Liver (tissue), 9 donors: ENCODE measurements around the gene TXN. TPM values are rescaled to one million over a fixed set of nuclear protein-coding genes. Genes with fewer than 3 reads are reported as not detected.

Source experiments
- DNase-seq: peaks from one replicate; pipeline ENCODE4 v3.0.0-alpha.2; 2017; ENCODE audit warnings: low spot score
- H3K27ac ChIP-seq, 2 donors: one replicate each; pipeline ENCODE4 v1.7.0; 2013; ENCODE audit warnings: inconsistent platforms in 2 of 2, low read length in 2 of 2, control low read depth in 1 of 2, low read depth in 1 of 2, mild to moderate bottlenecking in 1 of 2
- H3K27me3 ChIP-seq, 4 donors: one replicate each; pipeline versions ENCODE4 v1.6.1 to v1.7.0; 2013; ENCODE audit warnings: low read length in 3 of 4, inconsistent platforms in 1 of 4, mild to moderate bottlenecking in 1 of 4, moderate library complexity in 1 of 4; ENCODE audit not compliant: control insufficient read depth in 4 of 4, insufficient read depth in 4 of 4
- H3K36me3 ChIP-seq, 4 donors: one replicate each; pipeline versions ENCODE4 v1.6.1 to v1.7.0; 2013; ENCODE audit warnings: low read length in 3 of 4, mild to moderate bottlenecking in 3 of 4, low read depth in 1 of 4, moderate library complexity in 1 of 4; ENCODE audit not compliant: control insufficient read depth in 4 of 4, insufficient read depth in 3 of 4
- H3K4me1 ChIP-seq, 4 donors: one replicate each; pipeline versions ENCODE4 v1.6.1 to v1.7.0; 2013; ENCODE audit warnings: low read length in 3 of 4, mild to moderate bottlenecking in 3 of 4, moderate library complexity in 1 of 4; ENCODE audit not compliant: control insufficient read depth in 4 of 4, insufficient read depth in 4 of 4
- H3K4me3 ChIP-seq, 3 donors: one replicate each; pipeline versions ENCODE4 v1.6.1 to v1.7.0; 2013; ENCODE audit warnings: low read length in 3 of 3, control low read depth in 1 of 3, low read depth in 1 of 3, mild to moderate bottlenecking in 1 of 3
- H3K9ac ChIP-seq, 2 donors: one replicate each; pipeline ENCODE4 v1.7.0; 2013; ENCODE audit warnings: low read length in 2 of 2, mild to moderate bottlenecking in 2 of 2, moderate library complexity in 2 of 2, control low read depth in 1 of 2, low read depth in 1 of 2
- H3K9me3 ChIP-seq, 4 donors: one replicate each; pipeline versions ENCODE4 v1.6.1 to v1.7.0; 2013; ENCODE audit warnings: low read length in 3 of 4; ENCODE audit not compliant: control insufficient read depth in 4 of 4
- ATF3 ChIP-seq: IDR thresholded peaks from 2 replicates; pipeline ENCODE4 v1.6.1; 2016; ENCODE audit warnings: antibody characterized with exemption
- CTCF ChIP-seq: fragments of 150-350 bp; IDR thresholded peaks from 2 replicates; pipeline ENCODE4 v1.5.1; 2017; ENCODE audit warnings: improper control_type of control experiment, low read depth, low read length; ENCODE audit not compliant: missing input control
- EGR1 ChIP-seq, 2 donors: IDR thresholded peaks; 2 replicates each; pipeline ENCODE4 v1.6.1; 2016 to 2018; ENCODE audit warnings: antibody characterized with exemption in 2 of 2, low read depth in 2 of 2
- FOXA1 ChIP-seq: IDR thresholded peaks from 2 replicates; pipeline ENCODE4 v1.6.1; 2016; ENCODE audit warnings: antibody characterized with exemption
- FOXA2 ChIP-seq: IDR thresholded peaks from 2 replicates; pipeline ENCODE4 v1.6.1; 2016; ENCODE audit warnings: antibody characterized with exemption
- GABPA ChIP-seq, 2 donors: IDR thresholded peaks in 1 of 2; conservative IDR thresholded peaks in 1 of 2; 2 replicates each; pipeline ENCODE4 v1.6.1; 2016; ENCODE audit warnings: antibody characterized with exemption in 2 of 2, mild to moderate bottlenecking in 1 of 2, moderate library complexity in 1 of 2
- HNF4A ChIP-seq, 2 donors: conservative IDR thresholded peaks; 2 replicates each; pipeline ENCODE4 v1.6.1; 2016; ENCODE audit warnings: antibody characterized with exemption in 2 of 2, mild to moderate bottlenecking in 2 of 2
- HNF4G ChIP-seq: IDR thresholded peaks from 2 replicates; pipeline ENCODE4 v1.6.1; 2016; ENCODE audit warnings: antibody characterized with exemption
- JUND ChIP-seq, 2 donors: IDR thresholded peaks; 2 replicates each; pipeline ENCODE4 v1.6.1; 2016; ENCODE audit warnings: antibody characterized with exemption in 2 of 2
- MAX ChIP-seq: IDR thresholded peaks from 2 replicates; pipeline ENCODE4 v1.6.1; 2016; ENCODE audit warnings: antibody characterized with exemption
- NR2F2 ChIP-seq: IDR thresholded peaks from 2 replicates; pipeline ENCODE4 v1.6.1; 2016; ENCODE audit warnings: antibody characterized with exemption
- RAD21 ChIP-seq, 2 donors: IDR thresholded peaks; 2 replicates each; pipeline ENCODE4 v1.6.1; 2016; ENCODE audit warnings: antibody characterized with exemption in 2 of 2, mild to moderate bottlenecking in 2 of 2
- REST ChIP-seq: IDR thresholded peaks from 2 replicates; pipeline ENCODE4 v1.6.1; 2016; ENCODE audit warnings: antibody characterized with exemption, mild to moderate bottlenecking
- RXRA ChIP-seq, 2 donors: IDR thresholded peaks; 2 replicates each; pipeline ENCODE4 v1.6.1; 2017 to 2018; ENCODE audit warnings: antibody characterized with exemption in 2 of 2, mild to moderate bottlenecking in 1 of 2
- SP1 ChIP-seq: IDR thresholded peaks from 2 replicates; pipeline ENCODE4 v1.6.1; 2018; ENCODE audit warnings: antibody characterized with exemption, mild to moderate bottlenecking
- TAF1 ChIP-seq: conservative IDR thresholded peaks from 2 replicates; pipeline ENCODE4 v1.6.1; 2016; ENCODE audit warnings: antibody characterized with exemption, mild to moderate bottlenecking
- YY1 ChIP-seq: IDR thresholded peaks from 2 replicates; pipeline ENCODE4 v1.6.1; 2016; ENCODE audit warnings: antibody characterized with exemption, mild to moderate bottlenecking
- ZBTB33 ChIP-seq: IDR thresholded peaks from 2 replicates; pipeline ENCODE4 v1.6.1; 2016; ENCODE audit warnings: antibody characterized with exemption
- WGBS: extraction: QIAGEN DNeasy Blood & Tissue Kit; methylation state at CpG from one replicate; pipeline ENCODE4 v1.1.7; 2013; 5-methylcytosine and 5-hydroxymethylcytosine counted together
- polyA plus RNA-seq, 2 donors: library from polyadenylated mRNA; stranded (reverse) in 1 of 2; unstranded in 1 of 2; fragments of 200-250 nt in 1 of 2; fragments of >200 nt in 1 of 2; fragmentation: Nextera tagmentation in 1 of 2; extraction: Ambion mirVana in 1 of 2; gene quantifications; one replicate each; pipeline versions ENCODE4 v1.2.1 to v1.2.3, GENCODE V29; 2013 to 2015
- total RNA-seq, 2 donors: library from RNA; depleted of rRNA; stranded (reverse); fragments of >200 nt; gene quantifications; one replicate each; pipeline ENCODE4 v1.2.3, GENCODE V29; 2014
- donor health status: healthy.
- donor health status: healthy.
- donor health status: healthy.
- donor health status: healthy.
- donor health status: healthy.

TXN gene
- total and polyA plus RNA-seq, 4 donors, result 65.4 to 400 (median 147) TPM

GRCh38 chr9:110282018-110282738 is 25.9 kb upstream of the TXN start (continued):
- TF ChIP-seq ZBTB33 (no peak), RAD21 (IDR thresholded peaks at IDR 0.05) (no peak), YY1 (no peak), JUND (IDR thresholded peaks at IDR 0.05) (no peak), ATF3 (peak; percentile 39), FOXA2 (no peak), NR2F2 (no peak), EGR1 (IDR thresholded peaks at IDR 0.05; ENCODE audit: low read depth in 2 of 2) (no peak), HNF4G (no peak)

- Histone ChIP-seq H3K27me3 (no peaks in the 10 kb centered on the region), H3K9me3 (no peaks in the 10 kb centered on the region), H3K4me3 (no peak overlapping the region), H3K36me3 (no peaks in the 10 kb centered on the region), H3K9ac (no peak overlapping the region), H3K27ac (no peak overlapping the region), H3K4me1 (peaks cover 3 to 24% (median 17%) of the 10 kb centered on the region in 4 donors)
- TF ChIP-seq MAX (no peak), JUND (IDR thresholded peaks at IDR 0.05) (no peak), REST (no peak), RAD21 (IDR thresholded peaks at IDR 0.05) (no peak), FOXA1 (no peak), ZBTB33 (no peak), HNF4A (conservative IDR thresholded peaks at IDR 0.05) (no peak), GABPA (IDR thresholded peaks at IDR 0.05 in 1 of 2, conservative IDR thresholded peaks at IDR 0.05 in 1 of 2) (no peak), NR2F2 (no peak), FOXA2 (no peak), TAF1 (no peak), YY1 (no peak), EGR1 (IDR thresholded peaks at IDR 0.05; ENCODE audit: low read depth in 2 of 2) (no peak), SP1 (no peak), ATF3 (no peak), HNF4G (no peak), RXRA (IDR thresholded peaks at IDR 0.05) (no peak), CTCF (no peak)
- WGBS, result 92% methylated on average over 3 of the region's 3 CpGs
- DNase-seq, result no peak
These were observed 21.9 kb upstream of the TXN start for GRCh38 chr9:110278080-110278707.
